Measurements from ENCODE around the gene GRK4. TPM values are rescaled to one million over a fixed set of nuclear protein-coding genes. Genes with fewer than 3 reads are reported as not detected.

The GRK4 gene
- total and polyA plus RNA-seq, 11 donors = 4.9 to 12.0 (median 9.3) TPM

DNA sequence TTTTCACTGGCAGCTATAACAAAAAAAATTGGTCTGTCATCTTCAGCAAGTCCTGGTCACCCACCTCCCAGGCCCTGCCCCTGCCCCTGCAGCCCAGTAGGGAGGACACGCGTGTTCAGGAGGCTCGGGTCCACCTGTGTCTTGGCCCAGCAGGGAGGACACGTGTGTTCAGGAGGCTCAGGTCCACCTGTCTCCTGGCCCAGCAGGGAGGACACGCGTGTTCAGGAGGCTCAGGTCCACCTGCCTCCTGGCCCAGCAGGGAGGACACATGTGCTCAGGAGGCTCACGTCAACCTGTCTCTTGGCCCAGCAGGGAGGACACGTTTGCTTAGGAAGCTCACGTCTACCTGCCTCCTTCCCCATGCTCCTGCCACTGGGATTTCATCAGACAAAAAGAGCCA, 66.1 kb downstream of the GRK4 start:
- DNase-seq (no peak), ATAC-seq (no peak)
- no peak overlapping the region for H3K4me3 ChIP-seq
- intact Hi-C loops (cut with DNase I) = no loop called here
- peaks cover 0 to 5% (median 0%) of the 10 kb centered on the region in 9 donors for H3K36me3 ChIP-seq
- H3K9me3 ChIP-seq = no peaks in the 10 kb centered on the region
- no peaks in the 10 kb centered on the region for H3K27me3 ChIP-seq
- TF ChIP-seq, protein P1, sequence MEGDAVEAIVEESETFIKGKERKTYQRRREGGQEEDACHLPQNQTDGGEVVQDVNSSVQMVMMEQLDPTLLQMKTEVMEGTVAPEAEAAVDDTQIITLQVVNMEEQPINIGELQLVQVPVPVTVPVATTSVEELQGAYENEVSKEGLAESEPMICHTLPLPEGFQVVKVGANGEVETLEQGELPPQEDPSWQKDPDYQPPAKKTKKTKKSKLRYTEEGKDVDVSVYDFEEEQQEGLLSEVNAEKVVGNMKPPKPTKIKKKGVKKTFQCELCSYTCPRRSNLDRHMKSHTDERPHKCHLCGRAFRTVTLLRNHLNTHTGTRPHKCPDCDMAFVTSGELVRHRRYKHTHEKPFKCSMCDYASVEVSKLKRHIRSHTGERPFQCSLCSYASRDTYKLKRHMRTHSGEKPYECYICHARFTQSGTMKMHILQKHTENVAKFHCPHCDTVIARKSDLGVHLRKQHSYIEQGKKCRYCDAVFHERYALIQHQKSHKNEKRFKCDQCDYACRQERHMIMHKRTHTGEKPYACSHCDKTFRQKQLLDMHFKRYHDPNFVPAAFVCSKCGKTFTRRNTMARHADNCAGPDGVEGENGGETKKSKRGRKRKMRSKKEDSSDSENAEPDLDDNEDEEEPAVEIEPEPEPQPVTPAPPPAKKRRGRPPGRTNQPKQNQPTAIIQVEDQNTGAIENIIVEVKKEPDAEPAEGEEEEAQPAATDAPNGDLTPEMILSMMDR (IDR thresholded peaks at IDR 0.05) = no peak
- no peak for TF ChIP-seq POLR2A (IDR thresholded peaks at IDR 0.05)
- no peak overlapping the region for H3K27ac ChIP-seq
- WGBS, 4 donors = 95 to 98% (median 96%) methylated on average over 7 to 9 of the region's 9 CpGs
- H3K4me1 ChIP-seq = no peaks in the 10 kb centered on the region

DNA sequence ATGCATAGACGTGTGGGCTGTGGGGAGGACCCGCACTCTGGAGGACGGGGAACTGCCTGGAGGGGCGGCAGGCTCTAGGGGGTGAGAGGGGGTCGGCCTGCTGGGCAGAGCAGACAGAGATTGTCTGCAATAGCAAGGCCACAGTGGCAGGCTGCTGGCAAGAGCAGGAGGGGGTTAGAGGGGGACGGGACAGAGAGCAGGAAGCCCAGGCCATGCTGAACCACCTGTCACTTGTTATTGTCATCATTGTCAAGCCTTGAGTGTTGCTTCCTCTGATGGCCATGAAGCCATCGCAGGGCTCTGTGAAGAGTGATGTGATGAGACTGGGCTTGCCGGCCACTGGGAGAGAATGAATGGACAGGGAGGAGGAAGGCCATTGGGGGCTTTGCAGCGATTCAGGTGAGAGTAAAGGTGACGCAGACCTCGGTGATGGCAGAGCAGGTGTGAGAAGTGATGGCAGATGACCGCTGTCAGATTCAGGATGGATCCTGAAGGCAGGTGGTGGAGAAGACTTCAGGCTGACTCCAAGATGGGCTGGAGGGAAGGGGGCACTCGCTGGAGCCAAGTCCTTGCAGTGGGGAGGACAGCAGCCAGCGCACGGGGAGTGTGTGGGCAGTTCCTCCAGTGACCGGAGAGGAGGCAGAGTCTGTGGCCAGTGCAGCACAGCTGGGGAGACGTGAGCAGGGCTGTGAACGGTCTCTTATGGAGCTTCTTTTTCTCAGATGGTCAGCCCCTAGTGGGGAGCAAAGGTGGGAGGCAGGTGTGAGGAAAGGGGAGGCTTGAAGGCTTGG, 67.4 kb downstream of the GRK4 start:
- no peaks in the 10 kb centered on the region for H3K4me1 ChIP-seq
- DNase-seq (no peak), ATAC-seq (no peak)
- H3K27me3 ChIP-seq = no peaks in the 10 kb centered on the region
- WGBS, 4 donors = 76 to 81% (median 78%) methylated on average over 18 of the region's 18 CpGs
- H3K4me3 ChIP-seq = no peak overlapping the region
- H3K27ac ChIP-seq = no peak overlapping the region
- no peaks in the 10 kb centered on the region for H3K9me3 ChIP-seq
- H3K36me3 ChIP-seq = peaks cover 0 to 5% (median 0%) of the 10 kb centered on the region in 9 donors
- TF ChIP-seq, protein P1 (IDR thresholded peaks at IDR 0.05) = no peak
- TF ChIP-seq POLR2A (IDR thresholded peaks at IDR 0.05) = no peak
- intact Hi-C loops (cut with DNase I) = loop anchor here in 2 of 10 donors (5.0 to 10.0 kb wide), 2 partner anchors 63 to 266 kb away; no protein-coding TSS in a partner anchor

DNA sequence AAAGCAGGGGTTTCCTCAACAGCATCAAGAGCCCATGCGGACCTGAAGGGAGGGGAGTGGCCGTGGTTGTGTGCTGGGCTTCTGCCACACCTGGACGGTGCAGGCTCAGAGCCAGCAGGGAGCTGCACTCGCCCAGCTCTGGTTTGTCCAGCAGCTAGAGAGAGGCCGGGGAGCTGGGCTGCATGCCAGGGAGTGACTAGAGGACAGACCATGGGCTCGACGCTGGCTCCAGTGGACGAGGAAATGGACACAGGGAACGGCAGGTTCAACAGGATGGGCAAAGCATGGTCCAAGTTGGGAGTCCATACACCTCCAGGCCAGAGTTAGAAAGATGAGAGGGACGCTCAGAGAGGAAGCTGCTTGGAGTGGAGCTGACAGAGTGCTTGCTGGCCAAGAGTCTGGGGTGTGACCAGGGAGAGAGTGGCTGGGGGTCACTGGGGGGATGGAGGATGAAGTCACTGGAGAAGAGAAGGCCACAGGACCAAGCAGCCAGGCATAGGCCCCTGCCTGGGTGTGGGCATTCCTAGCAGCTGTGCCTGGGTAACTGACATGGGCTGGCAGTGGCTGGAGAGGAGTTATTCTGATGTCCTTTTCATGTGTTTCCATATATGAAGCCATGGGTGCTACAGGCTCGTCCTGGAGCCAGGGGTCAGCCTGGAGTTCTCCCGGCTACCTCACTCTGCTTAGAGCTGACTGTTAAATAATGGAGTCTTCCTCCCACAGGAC, 68.1 kb downstream of the GRK4 start:
- TF ChIP-seq, protein P1 (IDR thresholded peaks at IDR 0.05) = no peak
- TF ChIP-seq POLR2A (IDR thresholded peaks at IDR 0.05) = no peak
- H3K4me1 ChIP-seq = no peaks in the 10 kb centered on the region
- no peaks in the 10 kb centered on the region for H3K9me3 ChIP-seq
- H3K4me3 ChIP-seq = no peak overlapping the region
- 44 to 68% (median 53%) methylated on average over 9 to 12 of the region's 12 CpGs for whole genome bisulfite sequencing, 4 donors
- H3K36me3 ChIP-seq = peaks cover 0 to 5% (median 0%) of the 10 kb centered on the region in 9 donors
- peak in 2 of 4 donors; percentile 32 to 33 for ATAC-seq
- no peak overlapping the region for H3K27ac ChIP-seq
- no peaks in the 10 kb centered on the region for H3K27me3 ChIP-seq
- DNase-seq = peak in 1 of 5 donors; percentile 48
- intact Hi-C loops (cut with DNase I) = loop anchor here in 2 of 10 donors (5.0 to 10.0 kb wide), 2 partner anchors 64 to 267 kb away; no protein-coding TSS in a partner anchor

DNA sequence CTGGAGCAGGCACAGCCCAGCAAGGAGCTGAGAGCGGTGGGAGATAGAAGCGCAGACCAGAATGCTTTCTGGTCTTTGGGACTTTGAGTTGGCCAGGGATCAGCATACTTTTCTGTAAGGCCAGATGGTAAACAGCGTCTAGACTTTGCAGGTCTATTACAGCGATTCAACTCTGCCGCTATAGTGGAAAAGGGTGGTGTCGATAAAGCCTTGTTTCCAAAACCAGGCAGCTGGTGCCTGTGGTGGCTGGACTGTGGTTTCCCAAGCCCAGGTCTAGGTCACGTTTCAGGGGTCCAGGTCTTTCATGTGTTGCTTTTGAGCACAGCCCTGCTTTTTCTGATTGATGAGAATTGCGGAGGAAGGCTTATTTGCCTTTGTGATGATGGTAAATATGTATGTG, 70.9 kb downstream of the GRK4 start:
- TF ChIP-seq POLR2A (IDR thresholded peaks at IDR 0.05) = no peak
- TF ChIP-seq, protein P1 (IDR thresholded peaks at IDR 0.05) = no peak
- intact Hi-C loops (cut with DNase I) = loop anchor here in 3 of 10 donors (2.0 to 10.0 kb wide), 3 partner anchors 67 to 277 kb away; partner anchors contain the start of gene TNIP2 (in 1 of the 3)
- Histone ChIP-seq H3K9me3 (no peaks in the 10 kb centered on the region), H3K36me3 (peaks cover 0 to 5% (median 0%) of the 10 kb centered on the region in 9 donors), H3K27ac (no peak overlapping the region), H3K4me3 (no peak overlapping the region), H3K27me3 (no peaks in the 10 kb centered on the region), H3K4me1 (peaks cover 0 to 20% (median 12%) of the 10 kb centered on the region in 12 donors)
- ATAC-seq (no peak), DNase-seq (no peak)
- WGBS, 4 donors = 86 to 97% (median 93%) methylated on average over 8 of the region's 8 CpGs

Measured in heart left ventricle (tissue), 16 donors.